GM20000 (cell line): ENCODE data around the gene IL12RB2.

ENCODE experiments used
- DNase-seq: peaks from one replicate; pipeline ENCODE4 v3.0.0; 2012; ENCODE audit warnings: low spot score
- CTCF ChIP-seq: IDR thresholded peaks from 2 replicates; pipeline ENCODE4 v1.5.1; 2012; ENCODE audit warnings: mild to moderate bottlenecking, control low read depth; ENCODE audit errors: extremely low read depth, missing control alignments

IL12RB2 gene

DNA sequence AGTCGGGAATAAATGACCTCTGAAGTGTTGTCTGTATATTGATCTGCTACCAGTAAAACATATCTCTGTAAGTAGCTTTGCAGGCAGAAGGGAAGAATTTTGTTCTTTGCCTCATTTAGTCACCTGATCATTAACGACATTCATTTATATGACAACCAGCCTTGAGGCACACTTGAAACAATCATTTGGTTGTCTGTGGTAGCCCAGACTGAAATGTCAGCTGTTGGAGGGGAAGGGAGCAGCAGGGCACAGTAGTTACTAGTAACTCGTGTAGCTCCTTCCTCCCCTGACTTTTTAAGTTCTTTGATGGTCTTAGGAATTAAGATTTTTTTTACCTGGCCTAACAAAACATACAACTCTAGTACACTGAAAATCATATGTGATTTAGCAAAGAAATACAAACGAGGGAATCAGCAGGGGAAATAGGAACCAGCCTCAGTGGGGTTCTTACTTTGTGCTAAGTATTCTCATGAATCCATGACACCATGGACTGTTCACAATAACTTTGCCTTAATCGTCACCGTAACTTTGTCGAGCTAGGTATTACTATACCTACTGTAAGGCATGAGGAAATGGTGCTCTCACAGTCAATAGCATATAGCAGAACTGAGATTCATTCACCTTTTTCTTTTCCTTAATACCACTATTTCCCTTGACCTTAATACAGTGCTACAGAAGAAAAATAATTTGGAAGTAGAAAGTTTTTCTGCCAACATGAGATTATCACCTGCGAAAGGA is 6.4 kb downstream of the IL12RB2 start:
- DNase-seq: no peak
- TF ChIP-seq CTCF: no peak

DNA sequence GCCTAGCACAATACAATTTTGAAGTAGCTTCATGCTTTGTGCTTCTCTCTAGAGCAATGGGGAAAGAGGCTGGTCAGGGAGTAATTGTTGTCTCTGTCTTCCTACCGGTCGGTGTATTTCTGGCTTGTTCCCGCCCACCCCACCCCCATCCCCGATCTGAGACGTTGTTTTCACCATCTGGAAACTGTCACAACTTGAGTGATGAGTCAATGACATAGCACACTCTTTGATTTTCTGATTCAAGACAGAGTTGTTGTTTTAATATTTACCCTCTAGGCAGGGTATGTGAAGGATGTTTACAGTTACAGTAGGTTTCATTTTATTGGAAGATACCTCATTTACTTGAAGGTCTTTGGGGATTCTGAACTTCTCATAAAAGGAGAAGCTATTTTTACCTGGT is 7.0 kb downstream of the IL12RB2 start:
- TF ChIP-seq CTCF: no peak
- peak; percentile 42 for DNase-seq

DNA sequence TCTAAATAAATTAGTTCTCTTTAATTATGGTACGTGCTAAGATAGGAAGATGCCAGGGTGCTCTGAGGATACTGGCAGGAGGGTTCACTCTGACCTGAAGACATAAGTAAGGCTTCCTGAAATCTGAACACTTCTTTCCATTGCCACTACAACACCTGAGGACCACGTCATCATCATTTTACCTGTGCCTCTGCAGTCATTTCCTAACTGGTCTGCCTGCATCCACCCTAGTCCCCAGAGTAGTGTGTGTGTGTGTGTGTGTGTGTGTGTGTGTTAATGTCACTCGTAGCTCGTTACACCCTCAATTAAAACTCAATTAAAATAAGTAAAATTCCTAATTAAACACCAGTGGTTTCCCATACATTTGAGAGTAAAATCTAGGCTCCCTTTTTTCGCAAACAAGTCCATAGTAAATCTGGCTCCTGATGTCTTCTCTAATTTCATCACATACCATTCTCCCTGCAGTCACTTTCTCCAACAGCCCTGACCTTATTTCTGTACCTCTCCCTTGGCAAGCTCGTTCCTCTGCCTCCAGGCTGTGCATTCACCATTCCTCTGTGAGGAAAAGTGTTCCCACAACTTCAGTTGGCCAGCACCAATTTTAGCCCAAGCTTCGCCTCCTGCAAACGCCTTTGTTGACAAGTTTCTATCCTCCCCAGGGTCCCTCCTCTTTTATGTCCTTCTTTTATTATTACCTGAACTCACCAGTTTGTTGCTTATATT is 8.7 kb downstream of the IL12RB2 start:
- no peak for DNase-seq
- TF ChIP-seq CTCF: no peak

GRCh38 chr1:67316918-67317317 is 9.2 kb downstream of the IL12RB2 start:
- no peak for DNase-seq
- TF ChIP-seq CTCF: no peak

- no peak for DNase-seq
- TF ChIP-seq CTCF: no peak
These were observed 10.1 kb downstream of the IL12RB2 start for GRCh38 chr1:67317803-67318202.

DNA sequence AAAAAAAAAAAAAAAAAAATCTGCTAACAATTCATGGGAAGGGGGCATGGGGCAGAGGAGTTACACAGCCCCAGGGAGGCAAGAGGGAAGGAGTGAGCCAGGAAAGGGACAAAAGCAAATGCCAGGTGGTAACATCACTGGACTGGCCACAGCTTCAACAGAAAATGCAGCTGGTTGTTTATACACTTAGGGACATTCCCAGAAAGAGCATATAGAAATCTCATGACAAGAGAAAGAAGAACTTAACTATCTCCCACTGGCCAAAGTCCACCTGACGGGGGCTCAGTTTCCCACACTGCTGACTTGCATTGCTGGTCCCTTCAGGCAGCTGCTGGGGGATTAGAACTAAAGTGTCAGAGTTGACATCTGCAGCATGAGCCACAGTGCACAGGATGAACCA is 14.8 kb downstream of the IL12RB2 start:
- DNase-seq: peak; percentile 18
- no peak for TF ChIP-seq CTCF

GRCh38 chr1:67323087-67323486 is 15.4 kb downstream of the IL12RB2 start:
- no peak for DNase-seq
- no peak for TF ChIP-seq CTCF
